GM12864 (cell line): ENCODE results near the gene CTPS1.

Experiments used
- DNase-seq: peaks from one replicate; pipeline ENCODE4 v3.0.0-alpha.2; 2011; ENCODE audit warnings: low read depth
- H3K4me3 ChIP-seq: 2 replicates; pipeline ENCODE4 v1.5.1; 2011; ENCODE audit warnings: mild to moderate bottlenecking, low read depth, low read length, control low read depth
- TF ChIP-seq, protein P1 (sequence below): IDR thresholded peaks from 2 replicates; pipeline ENCODE4 v1.5.1; 2011; ENCODE audit warnings: low read depth, mild to moderate bottlenecking, moderate library complexity, low read length, control low read depth, inconsistent platforms; ENCODE audit errors: missing control alignments

The CTPS1 gene

DNA sequence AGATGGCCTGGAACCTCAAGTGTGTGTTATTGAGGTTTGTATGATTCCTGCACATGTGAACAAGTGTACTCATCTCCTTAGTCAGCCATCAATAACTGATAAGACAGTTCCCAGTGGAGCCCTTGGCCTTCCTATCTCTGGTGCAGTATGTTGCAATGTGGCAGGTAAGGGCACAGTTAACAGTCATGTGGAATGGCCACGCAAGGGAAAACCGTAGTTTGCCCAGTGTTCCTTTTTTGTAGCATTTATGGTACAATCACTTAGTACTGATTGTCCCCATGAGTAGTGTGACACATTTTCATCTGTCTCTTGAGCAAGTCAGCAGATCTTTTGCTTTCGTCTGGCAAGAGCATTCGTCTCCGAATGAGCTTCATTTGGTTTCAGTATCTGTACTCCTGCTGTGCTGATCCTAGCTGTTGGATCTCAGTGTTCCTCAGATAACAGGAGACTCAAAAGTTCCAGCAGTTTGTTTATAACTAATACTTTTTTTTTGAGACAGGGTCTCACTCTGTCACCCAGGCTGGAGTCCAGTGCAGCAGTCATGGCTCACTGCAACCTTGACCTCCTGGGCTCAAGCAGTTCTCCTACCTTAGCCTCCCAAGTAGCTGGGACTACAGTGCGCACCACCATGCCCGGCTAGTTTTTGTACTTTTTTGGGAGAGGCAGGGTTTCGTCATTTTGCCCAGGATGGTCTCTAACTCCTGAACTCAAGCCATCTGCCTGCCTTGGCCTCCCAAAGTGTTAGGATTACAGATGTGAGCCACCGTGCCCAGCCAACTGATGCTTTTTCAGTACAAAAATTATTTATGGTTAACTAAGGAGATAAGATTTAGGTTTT, 8.2 kb downstream of the CTPS1 start:
- DNase-seq: no peak
- H3K4me3 ChIP-seq: no peak overlapping the region
- TF ChIP-seq, protein P1, sequence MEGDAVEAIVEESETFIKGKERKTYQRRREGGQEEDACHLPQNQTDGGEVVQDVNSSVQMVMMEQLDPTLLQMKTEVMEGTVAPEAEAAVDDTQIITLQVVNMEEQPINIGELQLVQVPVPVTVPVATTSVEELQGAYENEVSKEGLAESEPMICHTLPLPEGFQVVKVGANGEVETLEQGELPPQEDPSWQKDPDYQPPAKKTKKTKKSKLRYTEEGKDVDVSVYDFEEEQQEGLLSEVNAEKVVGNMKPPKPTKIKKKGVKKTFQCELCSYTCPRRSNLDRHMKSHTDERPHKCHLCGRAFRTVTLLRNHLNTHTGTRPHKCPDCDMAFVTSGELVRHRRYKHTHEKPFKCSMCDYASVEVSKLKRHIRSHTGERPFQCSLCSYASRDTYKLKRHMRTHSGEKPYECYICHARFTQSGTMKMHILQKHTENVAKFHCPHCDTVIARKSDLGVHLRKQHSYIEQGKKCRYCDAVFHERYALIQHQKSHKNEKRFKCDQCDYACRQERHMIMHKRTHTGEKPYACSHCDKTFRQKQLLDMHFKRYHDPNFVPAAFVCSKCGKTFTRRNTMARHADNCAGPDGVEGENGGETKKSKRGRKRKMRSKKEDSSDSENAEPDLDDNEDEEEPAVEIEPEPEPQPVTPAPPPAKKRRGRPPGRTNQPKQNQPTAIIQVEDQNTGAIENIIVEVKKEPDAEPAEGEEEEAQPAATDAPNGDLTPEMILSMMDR: no peak

DNA sequence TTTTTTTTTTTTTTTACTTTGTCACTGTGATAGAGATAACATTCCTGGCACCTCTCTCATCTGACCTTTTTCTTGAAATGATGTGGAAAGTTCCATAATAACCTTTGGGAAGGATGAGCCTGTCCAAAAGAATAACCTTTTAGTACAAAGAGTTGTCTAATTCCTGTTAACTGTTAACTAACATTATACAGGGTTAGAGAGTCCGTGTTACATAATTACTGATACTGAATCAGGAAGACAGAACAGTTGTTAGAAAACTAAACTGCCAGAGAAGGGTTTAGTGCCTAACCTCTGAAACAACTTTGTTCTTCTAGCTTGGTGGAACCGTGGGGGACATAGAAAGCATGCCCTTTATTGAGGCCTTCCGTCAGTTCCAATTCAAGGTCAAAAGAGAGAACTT, 8.8 kb downstream of the CTPS1 start:
- H3K4me3 ChIP-seq: no peak overlapping the region
- TF ChIP-seq, protein P1: no peak
- DNase-seq: no peak

GRCh38 chr1:40989066-40989465, 9.6 kb downstream of the CTPS1 start:
- TF ChIP-seq, protein P1: no peak
- DNase-seq: no peak
- H3K4me3 ChIP-seq: no peak overlapping the region

DNA sequence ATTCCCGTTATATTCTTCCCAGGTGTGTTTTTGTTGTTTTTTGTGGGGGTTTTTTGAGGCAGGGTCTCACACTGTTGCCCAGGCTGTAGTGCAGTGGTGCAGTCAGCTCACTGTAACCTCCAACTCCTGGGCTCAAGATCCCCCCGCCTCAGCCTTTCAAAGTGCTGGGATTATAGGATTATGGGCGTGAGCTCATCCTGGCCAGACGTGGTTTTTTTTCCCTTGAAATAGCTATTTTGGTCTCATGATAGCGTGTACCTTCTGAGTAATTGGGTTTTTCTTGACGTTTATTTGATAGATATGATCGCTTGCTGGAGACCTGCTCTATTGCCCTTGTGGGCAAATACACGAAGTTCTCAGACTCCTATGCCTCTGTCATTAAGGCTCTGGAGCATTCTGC, 17.6 kb downstream of the CTPS1 start:
- no peak for DNase-seq
- TF ChIP-seq, protein P1: no peak
- H3K4me3 ChIP-seq: no peak overlapping the region

GRCh38 chr1:40998668-40999067, 19.2 kb downstream of the CTPS1 start:
- no peak for DNase-seq
- H3K4me3 ChIP-seq: no peak overlapping the region
- TF ChIP-seq, protein P1: no peak

GRCh38 chr1:41003127-41003639, 23.7 kb downstream of the CTPS1 start:
- TF ChIP-seq, protein P1: no peak
- H3K4me3 ChIP-seq: no peak overlapping the region
- DNase-seq: no peak
